Kidney epithelial cell (primary cell): ENCODE results near the gene SCNN1B. TPM values are rescaled to one million over a fixed set of nuclear protein-coding genes. Genes with fewer than 3 reads are reported as not detected.

Experiments used
- DNase-seq: peaks from one replicate; pipeline ENCODE4 v3.0.0-alpha.2; 2010; ENCODE audit warnings: low read depth
- H3K27me3 ChIP-seq: 2 replicates; pipeline ENCODE4 v1.6.0; 2011; ENCODE audit warnings: low read length; ENCODE audit not compliant: control insufficient read depth, insufficient read depth
- H3K36me3 ChIP-seq: 2 replicates; pipeline ENCODE4 v1.5.1; 2011; ENCODE audit warnings: low read length; ENCODE audit not compliant: control insufficient read depth, insufficient read depth
- H3K4me3 ChIP-seq: 2 replicates; pipeline ENCODE4 v1.5.1; 2011; ENCODE audit warnings: low read depth, mild to moderate bottlenecking, control low read depth, low read length
- CTCF ChIP-seq: IDR thresholded peaks from 2 replicates; pipeline ENCODE4 v1.5.1; 2011; ENCODE audit warnings: mild to moderate bottlenecking, moderate library complexity, low read length, control low read depth, inconsistent platforms; ENCODE audit not compliant: insufficient read depth, poor library complexity, severe bottlenecking
- total RNA-seq: library from RNA; depleted of rRNA; stranded (reverse); fragments of >200 nt; gene quantifications from 2 replicates; pipeline ENCODE4 v1.2.3, GENCODE V29; 2015

SCNN1B gene
- total RNA-seq, 1 donor from 2014 or later: 0.38 TPM

DNA sequence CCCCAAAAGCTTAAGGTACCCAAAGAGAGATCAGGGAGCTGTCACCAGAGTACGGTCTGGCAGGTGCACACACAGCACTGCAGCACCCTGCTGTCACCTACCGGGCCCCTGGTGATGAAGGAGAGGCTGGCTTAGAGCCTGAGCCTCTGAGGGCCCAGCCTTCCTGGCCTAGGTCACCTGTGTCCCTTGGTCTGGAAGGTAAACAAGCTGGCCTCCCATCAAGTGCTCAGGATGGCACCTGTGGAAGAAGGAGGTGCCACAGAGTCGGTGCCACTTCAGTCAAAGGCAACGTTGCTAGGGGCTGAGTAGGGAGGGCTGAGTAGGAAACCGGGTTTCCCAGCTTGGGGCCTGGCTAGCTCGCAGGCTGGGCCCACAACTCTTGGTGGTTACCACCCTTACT, 80.2 kb downstream of the SCNN1B start:
- no peak for DNase-seq
- Histone ChIP-seq H3K27me3 (peaks cover 2% of the 10 kb centered on the region), H3K4me3 (no peak overlapping the region), H3K36me3 (no peaks in the 10 kb centered on the region)
- no peak for TF ChIP-seq CTCF

DNA sequence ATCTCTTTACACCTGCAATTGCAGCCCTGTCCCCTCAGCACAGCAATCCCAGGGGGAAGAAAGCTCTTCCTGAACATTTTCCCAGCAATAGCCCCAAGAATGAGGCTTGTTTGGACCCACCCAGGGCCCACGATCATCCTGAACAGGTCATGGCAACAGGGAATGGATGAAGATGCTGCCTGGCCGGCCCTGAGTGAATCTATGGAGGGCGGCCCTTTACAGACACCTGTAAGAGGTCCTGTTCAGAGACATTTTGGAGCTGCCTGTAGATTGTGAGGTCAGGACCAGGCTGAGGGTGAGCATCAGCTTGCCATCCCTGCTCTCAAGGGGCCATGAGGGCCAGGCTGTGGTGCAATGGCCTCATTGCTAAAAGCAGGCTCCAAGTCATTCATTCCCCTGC, 81.8 kb downstream of the SCNN1B start:
- no peak for TF ChIP-seq CTCF
- DNase-seq: no peak

GRCh38 chr16:23384878-23385277, 82.8 kb downstream of the SCNN1B start:
- Histone ChIP-seq H3K36me3 (no peaks in the 10 kb centered on the region), H3K4me3 (no peak overlapping the region), H3K27me3 (no peaks in the 10 kb centered on the region)
- DNase-seq: no peak
- TF ChIP-seq CTCF: no peak

More for the DNA sequence above, 81.8 kb downstream of the SCNN1B start:
- no peak overlapping the region for H3K4me3 ChIP-seq
- no peaks in the 10 kb centered on the region for H3K36me3 ChIP-seq
- H3K27me3 ChIP-seq: peaks cover 2% of the 10 kb centered on the region

GRCh38 chr16:23385441-23385840, 83.3 kb downstream of the SCNN1B start:
- no peak overlapping the region for H3K4me3 ChIP-seq
- no peak for DNase-seq
- no peaks in the 10 kb centered on the region for H3K36me3 ChIP-seq
- TF ChIP-seq CTCF: no peak
- H3K27me3 ChIP-seq: no peaks in the 10 kb centered on the region

GRCh38 chr16:23387666-23388065, 85.6 kb downstream of the SCNN1B start:
- Histone ChIP-seq H3K36me3 (no peaks in the 10 kb centered on the region), H3K4me3 (no peak overlapping the region), H3K27me3 (no peaks in the 10 kb centered on the region)
- DNase-seq: no peak
- TF ChIP-seq CTCF: no peak

GRCh38 chr16:23388786-23389185, 86.7 kb downstream of the SCNN1B start:
- H3K27me3 ChIP-seq: no peaks in the 10 kb centered on the region
- no peak for TF ChIP-seq CTCF
- H3K36me3 ChIP-seq: no peaks in the 10 kb centered on the region
- no peak for DNase-seq
- H3K4me3 ChIP-seq: no peak overlapping the region
